Progenitor cell of endocrine pancreas (in vitro differentiated cells): ENCODE results near the gene OR1M1. TPM values are rescaled to one million over a fixed set of nuclear protein-coding genes. Genes with fewer than 3 reads are reported as not detected.
"Not testable (repeated sequence)": the region's sequence is repeated elsewhere in the genome, so short reads cannot be mapped to it uniquely, and the experiment has no call there.

Source experiments
- DNase-seq: peaks from one replicate; pipeline ENCODE4 v3.0.0; 2021; ENCODE audit warnings: low spot score; ENCODE audit not compliant: unreplicated experiment
- H3K27ac Mint-ChIP-seq: 2 replicates; pipeline ENCODE4 v1.8.0; 2021; ENCODE audit warnings: mild to moderate bottlenecking, moderate library complexity, mixed read lengths
- H3K27me3 Mint-ChIP-seq: 2 replicates; pipeline ENCODE4 v1.8.0; 2021; ENCODE audit warnings: mixed read lengths
- H3K36me3 Mint-ChIP-seq: 2 replicates; pipeline ENCODE4 v1.8.0; 2022; ENCODE audit warnings: mixed read lengths; ENCODE audit not compliant: insufficient read depth
- H3K4me1 Mint-ChIP-seq: 2 replicates; pipeline ENCODE4 v1.8.0; 2021; ENCODE audit warnings: low read depth, mixed read lengths
- H3K4me3 Mint-ChIP-seq: 2 replicates; pipeline ENCODE4 v1.8.0; 2021; ENCODE audit warnings: low read depth, mild to moderate bottlenecking, moderate library complexity, mixed read lengths
- H3K9me3 Mint-ChIP-seq: 2 replicates; pipeline ENCODE4 v1.8.0; 2021; ENCODE audit warnings: low read depth, mixed read lengths
- CTCF ChIP-seq: fragments of 200-600 bp; sonication (generic); IDR thresholded peaks from one replicate; pipeline ENCODE4 v1.5.0; 2021; ENCODE audit warnings: antibody characterized with exemption, mild to moderate bottlenecking; ENCODE audit not compliant: unreplicated experiment
- total RNA-seq: library from RNA; stranded (reverse); gene quantifications from 2 replicates; pipeline ENCODE4 v1.2.1, GENCODE V29; 2021

OR1M1 gene
- total RNA-seq, 1 donor from 2014 or later, result not detected

GRCh38 chr19:9054765-9055164, 32.1 kb upstream of the OR1M1 start:
- Mint-ChIP-seq H3K9me3 (no peaks in the 10 kb centered on the region), H3K4me3 (no peak overlapping the region), H3K4me1 (peaks cover 14% of the 10 kb centered on the region), H3K27ac (peak overlapping the region; percentile 71), H3K36me3 (no peaks in the 10 kb centered on the region), H3K27me3 (no peaks in the 10 kb centered on the region)
- no peak for DNase-seq
- no peak for TF ChIP-seq CTCF

- H3K4me3 Mint-ChIP-seq, H3K36me3 Mint-ChIP-seq, H3K27me3 Mint-ChIP-seq, H3K9me3 Mint-ChIP-seq, H3K27ac Mint-ChIP-seq, DNase-seq: not testable (repeated sequence)
- peaks cover 17% of the 10 kb centered on the region for H3K4me1 Mint-ChIP-seq
Measured at GRCh38 chr19:9056131-9056530, 30.7 kb upstream of the OR1M1 start.

- H3K9me3 Mint-ChIP-seq, result no peaks in the 10 kb centered on the region
- no peak for TF ChIP-seq CTCF
- DNase-seq, result no peak
- H3K4me1 Mint-ChIP-seq, result peaks cover 17% of the 10 kb centered on the region
- no peaks in the 10 kb centered on the region for H3K27me3 Mint-ChIP-seq
- no peaks in the 10 kb centered on the region for H3K36me3 Mint-ChIP-seq
- no peak overlapping the region for H3K27ac Mint-ChIP-seq
- no peak overlapping the region for H3K4me3 Mint-ChIP-seq
Measured at GRCh38 chr19:9057505-9058258, 29.2 kb upstream of the OR1M1 start.

GRCh38 chr19:9058905-9059667, 27.8 kb upstream of the OR1M1 start:
- H3K27me3 Mint-ChIP-seq, result no peaks in the 10 kb centered on the region
- peak overlapping the region; percentile 42 for H3K27ac Mint-ChIP-seq
- H3K36me3 Mint-ChIP-seq, result no peaks in the 10 kb centered on the region
- peaks cover 17% of the 10 kb centered on the region for H3K4me1 Mint-ChIP-seq
- TF ChIP-seq CTCF, result no peak
- no peaks in the 10 kb centered on the region for H3K9me3 Mint-ChIP-seq
- H3K4me3 Mint-ChIP-seq, result no peak overlapping the region
- no peak for DNase-seq

- Mint-ChIP-seq H3K36me3 (no peaks in the 10 kb centered on the region), H3K4me3 (no peak overlapping the region), H3K27me3 (no peaks in the 10 kb centered on the region), H3K4me1 (peaks cover 10% of the 10 kb centered on the region), H3K9me3 (no peaks in the 10 kb centered on the region), H3K27ac (peak overlapping the region; percentile 37)
- DNase-seq, result no peak
- TF ChIP-seq CTCF, result no peak
Measured at GRCh38 chr19:9060564-9061340, 26.1 kb upstream of the OR1M1 start.
